Liver (tissue), 9 donors: ENCODE results near the gene CREB3L2. TPM values are rescaled to one million over a fixed set of nuclear protein-coding genes. Genes with fewer than 3 reads are reported as not detected.

Experiments used
- DNase-seq: peaks from one replicate; pipeline ENCODE4 v3.0.0-alpha.2; 2017; ENCODE audit warnings: low spot score
- H3K27ac ChIP-seq, 2 donors: one replicate each; pipeline ENCODE4 v1.7.0; 2013; ENCODE audit warnings: inconsistent platforms in 2 of 2, low read length in 2 of 2, control low read depth in 1 of 2, low read depth in 1 of 2, mild to moderate bottlenecking in 1 of 2
- H3K27me3 ChIP-seq, 4 donors: one replicate each; pipeline versions ENCODE4 v1.6.1 to v1.7.0; 2013; ENCODE audit warnings: low read length in 3 of 4, inconsistent platforms in 1 of 4, mild to moderate bottlenecking in 1 of 4, moderate library complexity in 1 of 4; ENCODE audit not compliant: control insufficient read depth in 4 of 4, insufficient read depth in 4 of 4
- H3K36me3 ChIP-seq, 4 donors: one replicate each; pipeline versions ENCODE4 v1.6.1 to v1.7.0; 2013; ENCODE audit warnings: low read length in 3 of 4, mild to moderate bottlenecking in 3 of 4, low read depth in 1 of 4, moderate library complexity in 1 of 4; ENCODE audit not compliant: control insufficient read depth in 4 of 4, insufficient read depth in 3 of 4
- H3K4me1 ChIP-seq, 4 donors: one replicate each; pipeline versions ENCODE4 v1.6.1 to v1.7.0; 2013; ENCODE audit warnings: low read length in 3 of 4, mild to moderate bottlenecking in 3 of 4, moderate library complexity in 1 of 4; ENCODE audit not compliant: control insufficient read depth in 4 of 4, insufficient read depth in 4 of 4
- H3K4me3 ChIP-seq, 3 donors: one replicate each; pipeline versions ENCODE4 v1.6.1 to v1.7.0; 2013; ENCODE audit warnings: low read length in 3 of 3, control low read depth in 1 of 3, low read depth in 1 of 3, mild to moderate bottlenecking in 1 of 3
- H3K9ac ChIP-seq, 2 donors: one replicate each; pipeline ENCODE4 v1.7.0; 2013; ENCODE audit warnings: low read length in 2 of 2, mild to moderate bottlenecking in 2 of 2, moderate library complexity in 2 of 2, control low read depth in 1 of 2, low read depth in 1 of 2
- H3K9me3 ChIP-seq, 4 donors: one replicate each; pipeline versions ENCODE4 v1.6.1 to v1.7.0; 2013; ENCODE audit warnings: low read length in 3 of 4; ENCODE audit not compliant: control insufficient read depth in 4 of 4
- ATF3 ChIP-seq: IDR thresholded peaks from 2 replicates; pipeline ENCODE4 v1.6.1; 2016; ENCODE audit warnings: antibody characterized with exemption
- CTCF ChIP-seq: fragments of 150-350 bp; IDR thresholded peaks from 2 replicates; pipeline ENCODE4 v1.5.1; 2017; ENCODE audit warnings: improper control_type of control experiment, low read depth, low read length; ENCODE audit not compliant: missing input control
- EGR1 ChIP-seq, 2 donors: IDR thresholded peaks; 2 replicates each; pipeline ENCODE4 v1.6.1; 2016 to 2018; ENCODE audit warnings: antibody characterized with exemption in 2 of 2, low read depth in 2 of 2
- FOXA1 ChIP-seq: IDR thresholded peaks from 2 replicates; pipeline ENCODE4 v1.6.1; 2016; ENCODE audit warnings: antibody characterized with exemption
- FOXA2 ChIP-seq: IDR thresholded peaks from 2 replicates; pipeline ENCODE4 v1.6.1; 2016; ENCODE audit warnings: antibody characterized with exemption
- GABPA ChIP-seq, 2 donors: IDR thresholded peaks in 1 of 2; conservative IDR thresholded peaks in 1 of 2; 2 replicates each; pipeline ENCODE4 v1.6.1; 2016; ENCODE audit warnings: antibody characterized with exemption in 2 of 2, mild to moderate bottlenecking in 1 of 2, moderate library complexity in 1 of 2
- HNF4A ChIP-seq, 2 donors: conservative IDR thresholded peaks; 2 replicates each; pipeline ENCODE4 v1.6.1; 2016; ENCODE audit warnings: antibody characterized with exemption in 2 of 2, mild to moderate bottlenecking in 2 of 2
- HNF4G ChIP-seq: IDR thresholded peaks from 2 replicates; pipeline ENCODE4 v1.6.1; 2016; ENCODE audit warnings: antibody characterized with exemption
- JUND ChIP-seq, 2 donors: IDR thresholded peaks; 2 replicates each; pipeline ENCODE4 v1.6.1; 2016; ENCODE audit warnings: antibody characterized with exemption in 2 of 2
- MAX ChIP-seq: IDR thresholded peaks from 2 replicates; pipeline ENCODE4 v1.6.1; 2016; ENCODE audit warnings: antibody characterized with exemption
- NR2F2 ChIP-seq: IDR thresholded peaks from 2 replicates; pipeline ENCODE4 v1.6.1; 2016; ENCODE audit warnings: antibody characterized with exemption
- RAD21 ChIP-seq, 2 donors: IDR thresholded peaks; 2 replicates each; pipeline ENCODE4 v1.6.1; 2016; ENCODE audit warnings: antibody characterized with exemption in 2 of 2, mild to moderate bottlenecking in 2 of 2
- REST ChIP-seq: IDR thresholded peaks from 2 replicates; pipeline ENCODE4 v1.6.1; 2016; ENCODE audit warnings: antibody characterized with exemption, mild to moderate bottlenecking
- RXRA ChIP-seq, 2 donors: IDR thresholded peaks; 2 replicates each; pipeline ENCODE4 v1.6.1; 2017 to 2018; ENCODE audit warnings: antibody characterized with exemption in 2 of 2, mild to moderate bottlenecking in 1 of 2
- SP1 ChIP-seq: IDR thresholded peaks from 2 replicates; pipeline ENCODE4 v1.6.1; 2018; ENCODE audit warnings: antibody characterized with exemption, mild to moderate bottlenecking
- TAF1 ChIP-seq: conservative IDR thresholded peaks from 2 replicates; pipeline ENCODE4 v1.6.1; 2016; ENCODE audit warnings: antibody characterized with exemption, mild to moderate bottlenecking
- YY1 ChIP-seq: IDR thresholded peaks from 2 replicates; pipeline ENCODE4 v1.6.1; 2016; ENCODE audit warnings: antibody characterized with exemption, mild to moderate bottlenecking
- ZBTB33 ChIP-seq: IDR thresholded peaks from 2 replicates; pipeline ENCODE4 v1.6.1; 2016; ENCODE audit warnings: antibody characterized with exemption
- WGBS: extraction: QIAGEN DNeasy Blood & Tissue Kit; methylation state at CpG from one replicate; pipeline ENCODE4 v1.1.7; 2013; 5-methylcytosine and 5-hydroxymethylcytosine counted together
- polyA plus RNA-seq, 2 donors: library from polyadenylated mRNA; stranded (reverse) in 1 of 2; unstranded in 1 of 2; fragments of 200-250 nt in 1 of 2; fragments of >200 nt in 1 of 2; fragmentation: Nextera tagmentation in 1 of 2; extraction: Ambion mirVana in 1 of 2; gene quantifications; one replicate each; pipeline versions ENCODE4 v1.2.1 to v1.2.3, GENCODE V29; 2013 to 2015
- total RNA-seq, 2 donors: library from RNA; depleted of rRNA; stranded (reverse); fragments of >200 nt; gene quantifications; one replicate each; pipeline ENCODE4 v1.2.3, GENCODE V29; 2014
- donor health status: healthy.
- donor health status: healthy.
- donor health status: healthy.
- donor health status: healthy.
- donor health status: healthy.

CREB3L2 gene
- total and polyA plus RNA-seq, 4 donors: 6.7 to 16.6 (median 9.9) TPM

- no peaks in the 10 kb centered on the region for H3K9me3 ChIP-seq
- H3K4me3 ChIP-seq: no peak overlapping the region
- TF ChIP-seq RXRA (IDR thresholded peaks at IDR 0.05) (peak; percentile 18 to 25), TAF1 (no peak), CTCF (no peak), HNF4A (conservative IDR thresholded peaks at IDR 0.05) (peak; percentile 11 to 40), FOXA2 (no peak), JUND (IDR thresholded peaks at IDR 0.05) (no peak), RAD21 (IDR thresholded peaks at IDR 0.05) (no peak), REST (no peak), SP1 (no peak), GABPA (IDR thresholded peaks at IDR 0.05 in 1 of 2, conservative IDR thresholded peaks at IDR 0.05 in 1 of 2) (no peak), ZBTB33 (no peak)
- no peaks in the 10 kb centered on the region for H3K27me3 ChIP-seq
- no peak overlapping the region for H3K9ac ChIP-seq
- peaks cover 3 to 39% (median 32%) of the 10 kb centered on the region in 4 donors for H3K4me1 ChIP-seq
- WGBS: 32% methylated on average over 5 of the region's 5 CpGs
- peak overlapping the region in 1 of 2 donors; percentile 55 for H3K27ac ChIP-seq
- peaks cover 0 to 2% (median 0%) of the 10 kb centered on the region in 4 donors for H3K36me3 ChIP-seq
- no peak for DNase-seq
Observed at GRCh38 chr7:137956183-137956582, 45.7 kb downstream of the CREB3L2 start.

- DNase-seq: no peak
- Histone ChIP-seq H3K27me3 (no peaks in the 10 kb centered on the region), H3K9me3 (no peaks in the 10 kb centered on the region), H3K36me3 (peaks cover 0 to 2% (median 0%) of the 10 kb centered on the region in 4 donors), H3K4me1 (peaks cover 3 to 40% (median 34%) of the 10 kb centered on the region in 4 donors), H3K4me3 (no peak overlapping the region), H3K27ac (peak overlapping the region in 1 of 2 donors; percentile 33), H3K9ac (no peak overlapping the region)
- 72% methylated on average over 2 of the region's 2 CpGs for WGBS
- no peak for TF ChIP-seq SP1
- no peak for TF ChIP-seq FOXA1
- TF ChIP-seq HNF4A (conservative IDR thresholded peaks at IDR 0.05): no peak
- no peak for TF ChIP-seq EGR1 (IDR thresholded peaks at IDR 0.05; ENCODE audit: low read depth in 2 of 2)
- TF ChIP-seq HNF4G: no peak
- TF ChIP-seq NR2F2: no peak
- TF ChIP-seq JUND (IDR thresholded peaks at IDR 0.05): no peak
- no peak for TF ChIP-seq ZBTB33
- no peak for TF ChIP-seq CTCF
- no peak for TF ChIP-seq GABPA (IDR thresholded peaks at IDR 0.05 in 1 of 2, conservative IDR thresholded peaks at IDR 0.05 in 1 of 2)
- no peak for TF ChIP-seq RXRA (IDR thresholded peaks at IDR 0.05)
- TF ChIP-seq ATF3: no peak
- no peak for TF ChIP-seq YY1
- no peak for TF ChIP-seq RAD21 (IDR thresholded peaks at IDR 0.05)
- no peak for TF ChIP-seq TAF1
- TF ChIP-seq MAX: no peak
Observed at GRCh38 chr7:137954614-137955013, 47.3 kb downstream of the CREB3L2 start.
